Posterior cingulate gyrus (tissue), 11 donors: ENCODE measurements around the gene SDK2.
A peak's percentile ranks its signal among the peaks of the same experiment; 100 is the strongest.

Source experiments
- DNase-seq, 10 donors: peaks; one replicate each; pipeline versions ENCODE4 v3.0.0 to v3.0.0-alpha.2; 2020 to 2021; ENCODE audit warnings: mixed read lengths in 3 of 10
- intact Hi-C: fragments of 100-400 bp; cut with DNase I; formaldehyde crosslinking; loops from one replicate; pipeline ENCODE4 v1.15.1; 2023

SDK2 gene

DNA sequence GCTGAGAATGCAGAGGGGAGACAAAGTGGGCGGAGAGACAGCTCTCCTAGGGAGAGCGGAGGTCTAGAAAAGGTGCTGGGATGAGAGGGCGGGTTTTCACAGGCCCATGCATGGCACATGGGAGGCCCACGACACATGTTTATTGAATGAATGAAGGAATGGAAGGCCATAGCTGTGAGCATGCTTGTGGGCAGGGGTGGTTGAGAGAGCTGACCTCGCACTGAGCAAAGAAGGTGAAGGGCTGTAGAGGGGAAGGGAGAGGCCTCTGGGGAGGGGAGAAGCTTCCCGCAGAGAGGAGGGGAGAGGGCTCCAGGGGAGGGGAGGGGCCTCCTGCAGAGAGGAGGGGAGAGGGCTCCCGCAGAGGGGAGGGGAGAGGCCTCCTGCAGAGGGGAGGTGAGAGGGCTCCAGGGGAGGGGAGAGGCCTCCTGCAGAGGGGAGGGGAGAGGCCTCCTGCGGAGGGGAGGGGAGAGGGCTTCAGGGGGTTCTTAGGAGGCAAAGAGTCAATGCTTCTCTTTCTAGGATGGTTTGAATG is 27.3 kb downstream of the SDK2 start:
- no peak for DNase-seq
- intact Hi-C loops: no loop called here

DNA sequence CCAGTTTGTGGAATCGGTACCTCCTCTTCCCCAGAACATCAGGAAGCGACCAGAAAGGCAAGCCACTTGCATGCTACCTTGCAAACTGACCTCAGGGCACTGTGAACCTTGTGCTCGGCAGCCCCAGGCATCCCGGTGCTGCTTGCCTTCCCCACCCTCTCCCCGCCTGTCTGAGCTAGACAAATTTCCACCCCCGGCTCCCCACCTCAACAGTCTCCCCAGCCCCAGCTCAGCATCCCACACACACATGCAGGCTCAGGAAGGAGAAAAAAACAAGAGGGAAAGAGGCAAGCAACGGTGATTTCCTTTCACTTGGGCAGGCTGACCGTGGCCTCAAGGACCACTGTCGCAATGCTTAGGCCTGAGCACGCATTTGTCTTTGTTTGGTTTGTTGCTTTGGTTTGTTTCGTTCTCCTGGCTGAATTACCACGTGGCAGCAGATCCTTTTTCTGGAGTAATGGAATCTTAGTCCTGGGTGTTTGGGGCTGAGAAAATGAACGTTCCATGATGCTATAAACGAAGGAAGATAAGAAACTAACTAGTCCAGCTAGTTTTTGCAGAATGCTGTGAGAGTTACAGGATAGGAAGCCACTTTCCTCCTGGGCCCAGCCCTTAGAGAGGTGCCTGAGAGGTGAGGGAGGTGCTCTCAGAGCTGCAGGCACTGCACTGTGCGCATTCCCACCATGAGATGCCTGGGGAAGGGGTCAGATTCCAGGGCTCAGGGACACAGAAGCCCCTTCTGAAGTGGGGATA is 27.9 kb downstream of the SDK2 start:
- intact Hi-C loops: no loop called here
- DNase-seq: no peak

DNA sequence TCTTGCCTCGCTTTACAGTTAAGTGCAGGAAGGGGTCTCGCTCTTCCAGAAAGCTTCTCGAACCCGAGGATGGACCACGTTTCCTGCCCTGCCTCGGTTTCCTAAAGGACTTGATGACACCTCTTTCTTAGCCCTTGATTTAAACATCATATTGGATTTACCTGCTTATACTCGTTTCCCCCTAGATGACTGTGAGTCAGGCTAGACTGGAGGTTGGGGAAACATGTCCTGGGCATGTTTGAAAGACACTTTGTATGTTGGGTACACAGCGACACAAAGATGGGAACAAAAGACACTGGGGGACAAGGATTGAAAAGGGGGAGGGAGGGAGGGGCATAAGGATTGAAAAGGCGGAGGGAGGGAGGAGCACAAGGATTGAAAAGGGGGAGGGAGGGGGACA is 30.0 kb downstream of the SDK2 start:
- intact Hi-C loops: no loop called here
- DNase-seq: no peak

DNA sequence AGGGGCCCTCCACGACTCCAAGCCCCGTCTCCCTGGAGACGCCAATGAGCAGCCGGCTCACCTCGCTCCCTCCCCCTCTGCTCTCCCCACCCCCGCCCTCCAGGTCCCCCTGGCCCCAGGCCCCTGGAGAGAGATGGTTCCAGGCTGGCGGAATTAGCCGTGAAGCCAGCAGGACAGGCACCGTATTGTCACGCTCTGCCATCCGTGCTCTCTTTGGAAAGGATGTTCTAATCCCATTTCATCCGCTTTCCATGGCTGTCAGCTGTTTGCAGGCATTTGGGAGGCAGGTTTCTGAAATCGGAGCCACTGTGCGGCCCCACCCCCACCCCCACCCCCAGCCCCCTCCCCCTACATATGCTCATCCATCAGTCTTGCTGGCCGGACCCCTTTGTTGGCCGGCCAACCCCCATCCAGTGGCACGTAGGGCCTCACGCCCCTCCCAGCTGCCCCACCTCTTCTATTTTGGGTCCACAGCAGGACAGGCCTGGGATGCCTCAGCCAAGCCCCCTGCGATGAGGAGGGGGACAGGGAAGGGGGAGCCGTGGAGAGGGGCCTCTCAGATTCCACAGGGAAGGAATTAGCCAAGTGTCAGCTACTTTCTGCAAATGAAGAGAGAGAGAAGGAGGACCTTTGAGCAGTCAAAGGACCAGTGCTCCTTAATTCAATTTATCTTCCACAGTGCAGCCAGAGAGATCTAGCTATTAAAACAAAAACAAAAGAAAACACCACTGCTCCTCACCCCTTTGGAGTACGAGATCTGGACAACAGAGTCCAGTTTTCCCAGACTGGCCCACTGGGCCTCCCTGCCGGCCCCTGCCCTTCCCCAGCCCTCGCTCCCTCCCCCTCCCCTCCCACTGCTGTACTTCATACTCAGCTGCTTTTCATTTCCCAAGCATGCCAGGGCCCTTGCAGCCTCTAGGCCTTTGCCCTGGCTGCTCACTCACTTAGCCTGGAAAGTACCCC is 30.7 kb downstream of the SDK2 start:
- intact Hi-C loops: no loop called here
- peak in 1 of 10 donors; percentile 7 for DNase-seq

DNA sequence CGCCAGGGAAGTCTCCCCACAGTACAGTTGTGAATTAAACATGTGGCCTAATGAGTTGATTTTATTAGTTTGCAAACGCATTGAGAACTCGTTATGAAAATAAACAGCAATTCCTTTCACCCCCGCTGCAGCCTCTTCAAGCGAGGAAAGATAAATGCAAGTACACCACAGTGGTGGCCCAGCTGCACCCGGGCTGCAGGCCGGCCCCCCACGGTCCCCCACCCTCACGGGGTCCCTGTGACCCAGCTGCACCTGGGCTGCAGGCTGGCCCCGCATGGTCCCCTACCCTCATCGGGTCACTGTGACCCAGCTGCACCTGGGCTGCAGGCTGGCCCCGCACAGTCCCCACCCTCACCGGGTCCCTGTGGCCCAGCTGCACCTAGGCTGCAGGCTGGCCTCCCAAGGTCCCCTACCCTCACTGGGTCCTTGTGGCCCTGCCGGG is 32.2 kb downstream of the SDK2 start:
- DNase-seq: peak in 1 of 10 donors; percentile 33
- intact Hi-C loops: no loop called here

DNA sequence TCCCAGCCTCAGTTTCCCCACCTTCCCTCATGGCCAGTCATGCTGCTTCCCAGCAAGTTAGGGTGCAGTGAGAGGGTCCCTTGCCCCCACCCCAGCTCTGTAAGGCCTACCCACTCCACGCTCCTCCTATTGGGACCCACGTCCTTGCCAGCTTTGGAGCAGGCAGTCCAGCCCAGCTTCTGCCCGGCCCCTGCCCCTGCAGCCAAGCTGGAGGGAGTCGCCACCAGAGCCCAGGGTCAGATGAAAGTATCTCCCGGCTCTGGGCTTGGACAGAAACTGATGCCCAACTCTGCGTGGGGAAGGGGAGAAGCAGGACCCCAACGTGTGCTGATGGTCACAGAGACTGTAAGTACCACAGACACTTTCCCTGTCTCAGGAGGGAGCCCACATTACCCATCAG is 32.6 kb downstream of the SDK2 start:
- intact Hi-C loops: no loop called here
- peak in 1 of 10 donors; percentile 40 for DNase-seq

DNA sequence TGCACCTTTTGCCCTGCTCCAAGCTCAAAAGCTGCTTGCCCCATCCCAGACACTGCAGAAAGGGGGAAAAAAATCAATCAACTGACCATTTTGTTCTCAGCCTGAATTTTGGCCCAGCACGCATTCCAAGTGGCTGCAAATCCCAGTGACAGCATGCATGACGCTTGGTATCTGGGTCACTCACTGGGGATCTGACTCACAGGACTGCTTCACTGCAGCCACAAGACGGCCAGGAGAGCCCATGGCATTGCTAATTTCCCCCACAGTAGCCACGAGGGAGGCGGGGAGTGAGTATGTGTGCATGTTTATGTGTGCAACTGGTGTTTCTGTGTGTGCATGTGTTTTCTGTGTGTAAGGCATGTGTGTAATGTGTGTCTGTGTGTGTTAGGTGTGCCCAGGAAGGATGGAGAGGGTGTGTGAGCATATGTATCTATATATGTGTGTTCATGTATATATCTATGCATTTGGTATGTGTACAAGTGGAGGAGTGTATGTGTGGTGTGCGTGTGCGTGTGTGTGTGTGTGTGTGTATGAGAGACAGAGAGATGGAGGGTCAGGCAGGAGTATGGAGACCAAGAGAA is 33.8 kb downstream of the SDK2 start:
- intact Hi-C loops: no loop called here
- DNase-seq: peak in 3 of 10 donors; percentile 33 to 65 (median 45)

DNA sequence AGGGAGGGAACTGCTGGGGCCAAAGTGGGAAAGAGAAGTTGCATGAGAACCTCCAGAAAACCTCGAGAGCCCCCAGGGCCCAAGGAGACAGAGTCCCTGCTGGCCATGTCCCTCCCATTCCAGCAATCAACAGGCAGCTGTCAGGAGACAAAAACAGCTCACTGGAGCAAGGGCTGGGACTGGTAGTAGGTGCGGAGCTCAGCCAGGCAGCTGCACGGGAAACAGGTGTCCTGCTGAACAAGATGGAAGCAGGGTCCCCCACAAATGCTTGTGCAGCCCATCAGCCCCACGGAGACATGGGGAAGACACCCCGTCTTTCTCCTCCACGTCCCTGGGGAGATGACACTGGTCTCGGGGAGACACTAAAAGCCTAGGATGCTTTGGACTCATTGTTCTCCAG is 34.5 kb downstream of the SDK2 start:
- peak in 3 of 10 donors; percentile 15 to 66 (median 62) for DNase-seq
- intact Hi-C loops: no loop called here

DNA sequence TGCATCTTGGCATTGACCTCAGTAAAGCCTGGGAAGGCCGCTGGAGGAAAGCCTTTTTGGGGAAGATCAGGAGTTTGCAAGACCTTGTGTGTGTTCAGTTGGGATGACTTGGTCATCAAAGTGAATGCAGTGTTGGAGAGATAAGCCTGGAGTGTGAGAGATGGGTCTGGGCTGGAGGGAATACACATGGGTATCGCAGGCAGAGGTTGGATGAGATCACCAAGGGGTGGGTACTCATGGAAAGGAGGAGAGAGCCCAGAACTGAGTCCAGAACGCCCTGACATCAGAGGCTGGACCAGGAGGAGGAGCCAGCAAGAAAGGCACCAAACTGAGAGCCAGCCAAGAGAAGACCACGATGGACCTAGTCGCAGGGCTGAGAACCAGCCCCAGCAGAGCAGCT is 35.2 kb downstream of the SDK2 start:
- intact Hi-C loops: no loop called here
- DNase-seq: peak in 2 of 10 donors; percentile 8 to 25

DNA sequence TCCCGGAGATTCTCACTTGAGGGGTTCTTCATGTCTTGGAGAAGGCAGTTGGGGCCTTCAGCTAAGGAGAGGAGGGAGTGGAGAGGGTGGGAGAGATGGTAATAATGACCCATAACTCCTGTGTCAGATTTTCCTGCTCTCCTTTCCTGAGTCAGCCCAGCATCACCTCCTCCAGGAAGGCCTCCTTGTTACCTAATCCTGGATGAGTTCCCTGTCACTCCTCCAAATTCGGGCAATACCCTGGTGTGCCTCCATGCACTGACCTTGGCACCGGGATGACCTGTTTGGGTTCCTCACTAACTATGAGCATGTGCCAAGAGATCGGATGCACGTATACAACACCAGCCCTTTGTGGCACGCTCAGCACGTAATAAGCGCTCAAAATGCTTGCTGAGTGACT is 38.8 kb downstream of the SDK2 start:
- peak in 1 of 10 donors; percentile 58 for DNase-seq
- intact Hi-C loops: no loop called here

DNA sequence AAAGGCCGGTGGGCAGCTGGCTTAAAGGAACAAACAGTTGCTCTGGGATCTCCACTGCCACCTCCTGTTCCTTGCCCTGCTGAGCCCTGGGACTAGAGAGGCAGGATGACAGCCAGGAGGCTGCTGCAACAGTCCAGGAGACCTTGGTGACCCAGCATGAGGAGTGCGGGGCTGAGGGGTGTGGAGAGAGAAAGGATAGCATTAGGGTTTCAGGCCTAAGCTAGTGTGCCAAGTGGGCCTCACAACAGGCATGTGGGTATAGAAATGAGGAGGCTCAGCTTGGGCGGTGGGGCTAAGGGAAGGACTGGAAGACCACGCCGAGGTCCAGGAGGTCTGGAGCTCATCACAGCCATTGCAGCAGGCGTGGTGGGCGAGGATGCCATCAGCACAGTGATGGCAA is 39.8 kb downstream of the SDK2 start:
- peak in 1 of 10 donors; percentile 27 for DNase-seq
- intact Hi-C loops: no loop called here

DNA sequence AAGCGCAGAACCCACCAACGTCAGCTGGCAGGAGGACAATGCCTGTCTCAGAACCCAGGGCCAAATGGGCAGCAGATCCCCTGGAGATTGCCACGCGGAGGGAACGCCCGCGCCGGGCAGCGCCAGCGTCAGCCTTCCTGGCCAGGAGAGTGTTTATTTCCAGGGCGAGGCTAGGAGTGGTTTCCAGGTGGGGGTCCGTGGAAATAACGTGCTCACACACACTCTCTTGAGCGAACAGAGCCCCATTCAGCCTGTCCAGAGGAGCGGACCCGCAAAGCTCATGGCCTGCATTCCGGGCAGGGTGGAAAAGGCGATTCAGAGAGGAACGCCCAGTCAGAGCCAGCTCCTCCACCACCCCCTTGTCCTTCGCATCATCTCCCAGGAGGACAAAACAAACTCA is 40.3 kb downstream of the SDK2 start:
- intact Hi-C loops: no loop called here

DNA sequence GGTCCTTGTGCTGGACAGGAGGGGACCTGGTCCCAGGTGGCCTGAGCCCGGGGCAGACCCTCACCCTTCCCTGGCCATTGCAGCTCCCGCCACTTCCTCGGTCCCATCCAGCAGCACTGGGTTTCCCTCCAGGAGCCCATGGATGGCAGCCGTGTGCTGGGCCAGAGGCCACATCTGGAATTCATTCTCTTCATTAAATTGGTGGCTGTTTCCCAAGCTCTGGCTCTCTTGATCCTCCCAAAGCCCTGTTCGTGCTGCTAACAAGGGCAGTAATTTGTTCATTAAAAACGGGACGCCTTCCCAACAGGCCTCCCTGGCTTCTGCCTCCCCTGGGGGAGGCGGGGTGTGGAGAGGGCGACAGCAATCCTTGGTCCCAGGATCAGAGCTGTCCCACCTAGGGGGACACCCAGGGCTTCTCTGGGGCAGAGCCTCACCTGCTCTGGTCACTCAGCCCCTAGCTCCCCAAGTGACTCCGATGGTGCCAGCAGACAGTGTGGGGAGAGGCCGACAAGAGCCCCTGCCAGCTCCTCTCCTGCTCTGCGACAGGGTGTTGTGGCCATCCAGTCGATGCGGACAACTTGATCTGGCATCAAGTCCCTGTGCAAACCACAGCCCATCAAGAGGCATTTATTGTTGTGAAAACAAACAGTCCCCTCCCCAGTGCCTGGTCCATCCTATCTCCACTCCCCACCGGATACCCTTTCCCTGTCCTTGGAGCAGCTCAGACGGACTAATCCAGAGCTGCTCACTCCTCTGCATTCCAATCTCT is 44.0 kb downstream of the SDK2 start:
- intact Hi-C loops: no loop called here
- DNase-seq: peak in 1 of 10 donors; percentile 55

More for the DNA sequence above, 40.3 kb downstream of the SDK2 start:
- peak in 1 of 10 donors; percentile 76 for DNase-seq

DNA sequence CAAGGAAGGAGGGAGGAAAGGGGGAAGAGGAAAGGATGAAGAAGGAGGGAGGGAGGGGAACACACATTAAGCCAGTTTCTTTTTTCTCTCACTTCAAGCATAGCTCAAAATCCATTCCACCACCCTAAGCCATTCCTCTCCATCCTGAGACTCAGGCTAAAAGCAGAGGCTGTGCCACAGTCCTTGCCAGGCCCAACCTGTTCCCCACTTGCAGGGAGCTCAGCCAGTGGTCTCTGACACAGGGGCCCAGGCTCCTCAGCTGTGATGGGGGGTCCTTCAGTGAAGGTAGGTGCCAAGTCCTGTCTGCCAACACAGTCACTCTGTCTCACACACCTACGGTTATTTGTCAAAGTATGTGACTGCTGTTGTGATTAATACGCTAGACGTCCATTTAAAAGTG is 44.6 kb downstream of the SDK2 start:
- intact Hi-C loops: loop anchor here (5.0 kb wide), 1 partner anchor 108 kb away; no protein-coding TSS in a partner anchor

DNA sequence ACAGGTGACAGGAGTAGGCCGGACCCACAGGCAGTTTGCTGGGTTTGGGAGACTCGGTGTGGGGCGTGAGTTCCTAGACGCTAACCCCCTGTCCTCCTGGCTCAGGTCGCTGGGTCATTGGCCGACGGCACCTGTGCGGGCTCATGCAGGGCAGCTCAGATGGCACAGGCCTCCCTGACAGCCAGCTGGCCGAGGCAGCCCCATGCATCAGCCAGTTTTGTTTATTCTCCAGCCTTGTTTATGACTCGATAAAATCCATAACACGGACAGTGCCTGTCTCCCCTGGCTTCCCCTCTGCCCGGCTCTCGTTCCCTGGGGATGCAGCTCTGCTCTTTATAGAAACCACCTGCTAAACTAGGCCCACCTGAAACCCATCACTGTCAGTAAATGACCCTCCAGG is 46.0 kb downstream of the SDK2 start:
- DNase-seq: no peak
- intact Hi-C loops: loop anchor here (5.0 kb wide), 1 partner anchor 109 kb away; no protein-coding TSS in a partner anchor

More for the DNA sequence above, 44.6 kb downstream of the SDK2 start:
- peak in 1 of 10 donors; percentile 59 for DNase-seq

DNA sequence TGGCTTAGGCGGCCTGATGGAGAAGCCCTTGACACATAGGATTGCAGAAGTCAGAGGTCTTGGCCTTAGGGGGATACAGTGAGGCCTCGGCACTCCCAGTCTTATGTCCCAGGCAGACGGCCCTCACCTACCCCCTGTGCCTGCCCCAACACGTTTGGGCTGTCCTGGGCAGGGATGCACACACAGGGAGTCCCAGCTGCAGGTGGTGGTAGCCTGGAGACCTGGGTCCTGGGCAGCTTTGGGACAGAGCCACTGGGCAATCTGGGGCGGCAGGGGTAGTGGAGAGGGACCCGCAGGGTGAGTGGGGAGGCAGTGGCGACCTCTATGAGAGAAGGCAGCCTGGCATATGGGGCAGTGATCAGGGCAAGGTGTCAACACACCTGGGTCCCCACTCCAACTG is 48.3 kb downstream of the SDK2 start:
- intact Hi-C loops: loop anchor here (5.0 kb wide), 1 partner anchor 111 kb away; no protein-coding TSS in a partner anchor

DNA sequence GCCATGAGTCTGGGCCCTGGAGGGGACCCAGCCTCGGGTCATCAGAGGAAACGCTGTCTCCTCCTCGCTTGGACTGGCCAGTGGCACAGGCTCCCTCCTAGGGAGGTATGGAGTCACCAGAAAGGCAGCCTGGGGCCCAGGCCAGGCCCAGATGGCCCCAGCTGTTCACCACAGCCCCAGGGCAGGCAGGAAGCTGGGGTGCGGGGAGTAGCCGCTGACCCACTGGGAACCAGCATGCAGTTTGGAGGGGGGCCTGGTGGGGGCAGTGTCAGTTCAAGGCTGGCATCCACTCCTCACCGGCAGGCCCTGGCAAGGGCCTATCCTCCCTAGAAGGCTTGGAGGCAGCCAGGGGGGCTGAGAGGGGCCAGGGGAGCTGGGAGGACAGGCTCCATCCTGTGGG is 48.8 kb downstream of the SDK2 start:
- intact Hi-C loops: loop anchor here (5.0 kb wide), 1 partner anchor 112 kb away; no protein-coding TSS in a partner anchor
- peak in 6 of 10 donors; percentile 14 to 75 (median 41) for DNase-seq

More for the DNA sequence above, 48.3 kb downstream of the SDK2 start:
- DNase-seq: no peak

DNA sequence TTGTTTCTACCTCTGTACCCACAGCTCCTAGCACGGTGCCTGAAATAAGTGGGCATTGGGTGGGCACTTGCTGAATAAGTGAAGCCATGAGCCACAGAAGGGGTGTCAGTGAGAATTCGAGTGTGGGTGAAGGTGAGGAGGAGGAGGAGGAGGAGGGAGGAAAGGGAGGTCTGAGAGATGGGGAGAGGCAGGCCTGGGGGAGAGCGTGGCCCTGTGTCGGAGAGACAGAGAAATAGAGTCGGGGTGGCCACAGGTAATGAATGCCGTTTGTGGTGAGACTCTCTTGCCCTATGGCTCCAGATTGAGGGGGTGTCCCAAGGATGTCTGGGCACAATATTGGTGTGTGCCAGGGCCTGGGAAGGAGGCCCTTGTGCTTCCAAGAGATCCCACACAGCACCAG is 49.2 kb downstream of the SDK2 start:
- no peak for DNase-seq
- intact Hi-C loops: loop anchor here (5.0 kb wide), 1 partner anchor 112 kb away; no protein-coding TSS in a partner anchor

DNA sequence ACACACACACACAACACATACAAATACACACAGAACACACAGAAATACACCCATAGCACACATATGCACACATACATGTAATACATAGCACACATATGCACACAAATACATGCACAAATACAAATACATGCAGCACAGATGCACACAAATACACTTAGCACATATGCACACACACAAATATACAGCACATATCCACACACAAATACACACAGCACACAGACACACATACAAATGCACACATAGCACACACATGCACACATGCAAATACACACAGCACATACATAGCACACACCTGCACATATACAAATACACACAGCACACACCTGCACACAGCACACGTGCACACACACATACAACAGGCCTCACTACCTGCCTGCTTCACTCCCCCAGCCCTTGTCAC is 49.6 kb downstream of the SDK2 start:
- intact Hi-C loops: no loop called here
- no peak for DNase-seq

DNA sequence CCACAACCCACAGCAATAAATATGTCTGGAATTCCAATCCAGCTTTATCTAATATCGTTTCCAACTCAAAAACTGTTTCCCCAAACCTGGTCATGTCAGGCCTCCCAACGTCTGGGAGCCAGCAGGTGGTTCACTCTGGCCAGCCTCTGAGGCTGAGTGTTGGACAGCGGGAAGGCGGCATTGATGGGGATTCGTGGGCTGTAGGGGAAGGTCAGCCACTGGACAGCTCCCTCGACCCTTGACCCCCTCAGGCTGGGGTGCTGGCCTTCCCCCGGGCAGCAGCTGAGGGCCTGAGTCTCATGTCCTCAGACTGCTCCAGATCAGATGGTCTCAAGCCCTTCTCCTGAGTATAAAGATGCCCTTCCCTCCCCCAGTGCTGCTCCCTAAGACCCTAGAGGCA is 50.2 kb downstream of the SDK2 start:
- DNase-seq: no peak
- intact Hi-C loops: no loop called here
